Cardiac muscle cell (in vitro differentiated cells and primary cell): ENCODE results near the gene BTRC. TPM values are rescaled to one million over a fixed set of nuclear protein-coding genes. Genes with fewer than 3 reads are reported as not detected.

Experiments
- DNase-seq, 2 donors: peaks; one replicate each; pipeline versions ENCODE4 v3.0.0 to v3.0.0-alpha.2; 2010 to 2017; ENCODE audit warnings: low read depth in 1 of 2, low spot score in 1 of 2
- H3K27ac ChIP-seq: fragments of 200-600 bp; sonication (generic); 2 replicates; pipeline ENCODE4 v1.5.1; 2016
- H3K27me3 ChIP-seq: fragments of 200-600 bp; sonication (generic); 2 replicates; pipeline ENCODE4 v1.6.0; 2016; ENCODE audit warnings: control low read depth
- H3K36me3 ChIP-seq: fragments of 200-600 bp; sonication (generic); 2 replicates; pipeline ENCODE4 v1.5.1; 2016; ENCODE audit warnings: control low read depth
- H3K4me1 ChIP-seq: fragments of 200-600 bp; sonication (generic); 2 replicates; pipeline ENCODE4 v1.8.1; 2017; ENCODE audit warnings: low read depth, mild to moderate bottlenecking, mixed run types
- H3K4me3 ChIP-seq: fragments of 200-600 bp; sonication (generic); 2 replicates; pipeline ENCODE4 v1.5.1; 2016; ENCODE audit warnings: mild to moderate bottlenecking
- H3K9me3 ChIP-seq: fragments of 200-600 bp; sonication (generic); 2 replicates; pipeline ENCODE4 v1.5.1; 2017; ENCODE audit warnings: low read depth, mild to moderate bottlenecking, control low read depth
- polyA plus RNA-seq: library from polyadenylated mRNA; unstranded; fragments of >200 nt; fragmentation: Nextera tagmentation; extraction: Ambion mirVana; gene quantifications from 2 replicates; pipeline ENCODE4 v1.2.1, GENCODE V29; 2016
- total RNA-seq: library from RNA; depleted of rRNA; stranded (reverse); fragments of >200 nt; gene quantifications from 2 replicates; pipeline ENCODE4 v1.2.3, GENCODE V29; 2016
- TF ChIP-seq, protein P1 (sequence below): IDR thresholded peaks from 2 replicates; pipeline ENCODE4 v1.5.1; 2012; ENCODE audit warnings: low read depth, mild to moderate bottlenecking, low read length

BTRC gene
- total and polyA plus RNA-seq, 2 experiments from 2014 or later, result 14.0 to 22.3 TPM

GRCh38 chr10:101572785-101573184 lies 218.8 kb downstream of the BTRC start:
- no peak for DNase-seq
- TF ChIP-seq, protein P1, sequence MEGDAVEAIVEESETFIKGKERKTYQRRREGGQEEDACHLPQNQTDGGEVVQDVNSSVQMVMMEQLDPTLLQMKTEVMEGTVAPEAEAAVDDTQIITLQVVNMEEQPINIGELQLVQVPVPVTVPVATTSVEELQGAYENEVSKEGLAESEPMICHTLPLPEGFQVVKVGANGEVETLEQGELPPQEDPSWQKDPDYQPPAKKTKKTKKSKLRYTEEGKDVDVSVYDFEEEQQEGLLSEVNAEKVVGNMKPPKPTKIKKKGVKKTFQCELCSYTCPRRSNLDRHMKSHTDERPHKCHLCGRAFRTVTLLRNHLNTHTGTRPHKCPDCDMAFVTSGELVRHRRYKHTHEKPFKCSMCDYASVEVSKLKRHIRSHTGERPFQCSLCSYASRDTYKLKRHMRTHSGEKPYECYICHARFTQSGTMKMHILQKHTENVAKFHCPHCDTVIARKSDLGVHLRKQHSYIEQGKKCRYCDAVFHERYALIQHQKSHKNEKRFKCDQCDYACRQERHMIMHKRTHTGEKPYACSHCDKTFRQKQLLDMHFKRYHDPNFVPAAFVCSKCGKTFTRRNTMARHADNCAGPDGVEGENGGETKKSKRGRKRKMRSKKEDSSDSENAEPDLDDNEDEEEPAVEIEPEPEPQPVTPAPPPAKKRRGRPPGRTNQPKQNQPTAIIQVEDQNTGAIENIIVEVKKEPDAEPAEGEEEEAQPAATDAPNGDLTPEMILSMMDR, result no peak

GRCh38 chr10:101573885-101574753 lies 220.2 kb downstream of the BTRC start:
- H3K27me3 ChIP-seq, result no peaks in the 10 kb centered on the region
- no peaks in the 10 kb centered on the region for H3K36me3 ChIP-seq
- no peak for DNase-seq
- TF ChIP-seq, protein P1, result no peak
- H3K4me3 ChIP-seq, result no peak overlapping the region
- H3K27ac ChIP-seq, result no peak overlapping the region
- no peaks in the 10 kb centered on the region for H3K4me1 ChIP-seq
- no peaks in the 10 kb centered on the region for H3K9me3 ChIP-seq

More at GRCh38 chr10:101572785-101573184, 218.8 kb downstream of the BTRC start:
- no peak overlapping the region for H3K4me3 ChIP-seq
- no peaks in the 10 kb centered on the region for H3K9me3 ChIP-seq
- H3K27me3 ChIP-seq, result peaks cover 3% of the 10 kb centered on the region
- H3K27ac ChIP-seq, result no peak overlapping the region
- no peaks in the 10 kb centered on the region for H3K36me3 ChIP-seq
- H3K4me1 ChIP-seq, result no peaks in the 10 kb centered on the region

GRCh38 chr10:101575091-101575490 lies 221.1 kb downstream of the BTRC start:
- Histone ChIP-seq H3K4me1 (no peaks in the 10 kb centered on the region), H3K27ac (no peak overlapping the region), H3K27me3 (no peaks in the 10 kb centered on the region), H3K36me3 (no peaks in the 10 kb centered on the region), H3K4me3 (no peak overlapping the region), H3K9me3 (no peaks in the 10 kb centered on the region)
- TF ChIP-seq, protein P1, result no peak
- no peak for DNase-seq

GRCh38 chr10:101575580-101576210 lies 221.7 kb downstream of the BTRC start:
- H3K27ac ChIP-seq, result no peak overlapping the region
- no peaks in the 10 kb centered on the region for H3K9me3 ChIP-seq
- TF ChIP-seq, protein P1, result no peak
- H3K4me1 ChIP-seq, result no peaks in the 10 kb centered on the region
- H3K27me3 ChIP-seq, result no peaks in the 10 kb centered on the region
- H3K4me3 ChIP-seq, result no peak overlapping the region
- DNase-seq, result no peak
- no peaks in the 10 kb centered on the region for H3K36me3 ChIP-seq

DNA sequence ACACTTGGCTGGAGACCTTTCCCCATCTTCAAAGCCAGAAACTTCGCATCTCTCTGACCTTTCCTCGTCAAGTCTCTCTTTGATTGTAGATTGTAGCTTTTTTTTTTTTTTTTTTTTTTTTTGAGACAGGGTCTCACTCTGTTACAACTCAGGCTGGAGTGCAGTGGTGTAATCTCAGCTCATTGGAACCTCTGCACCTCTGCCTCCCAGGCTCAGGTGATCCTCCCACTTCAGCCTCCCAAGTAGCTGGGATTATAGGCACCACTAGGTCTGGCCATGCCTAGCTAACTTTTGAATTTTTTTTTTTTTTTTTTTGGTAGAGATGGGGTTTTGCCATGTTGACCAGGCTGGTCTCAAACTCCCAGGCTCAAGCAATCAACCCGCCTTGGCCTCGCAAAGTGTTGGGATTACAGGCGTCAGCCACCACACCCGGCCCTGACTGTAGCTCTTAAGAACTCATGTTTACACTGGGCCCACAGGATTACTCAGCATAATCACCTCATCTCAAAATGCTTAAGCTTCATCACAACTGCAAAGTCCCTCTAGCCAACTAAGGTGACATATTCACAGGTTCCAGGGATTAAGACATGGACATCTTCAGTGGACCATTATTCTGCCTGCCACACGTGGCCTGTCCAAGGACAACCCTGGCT lies 222.4 kb downstream of the BTRC start:
- Histone ChIP-seq H3K9me3 (no peaks in the 10 kb centered on the region), H3K4me3 (no peak overlapping the region), H3K4me1 (no peaks in the 10 kb centered on the region), H3K36me3 (no peaks in the 10 kb centered on the region), H3K27ac (no peak overlapping the region), H3K27me3 (no peaks in the 10 kb centered on the region)
- no peak for DNase-seq
- TF ChIP-seq, protein P1, result no peak
